GM19438 (cell line): ENCODE data around the gene FOXN3.
A peak's percentile ranks its signal among the peaks of the same experiment; 100 is the strongest.

Source experiments
- ATAC-seq: cut with Tn5 transposase; IDR thresholded peaks from one replicate; pipeline ENCODE4 v1.9.1; 2021; ENCODE audit warnings: low read depth; ENCODE audit not compliant: unreplicated experiment

FOXN3 gene

GRCh38 chr14:89432226-89432625, 15.2 kb upstream of the FOXN3 start:
- no peak for ATAC-seq

GRCh38 chr14:89430391-89431236, 13.6 kb upstream of the FOXN3 start:
- peak; percentile 90 for ATAC-seq

GRCh38 chr14:89429199-89430181, 12.5 kb upstream of the FOXN3 start:
- no peak for ATAC-seq

GRCh38 chr14:89428546-89429198, 11.6 kb upstream of the FOXN3 start:
- no peak for ATAC-seq

- ATAC-seq: no peak
Observed at GRCh38 chr14:89428173-89428523, 11.1 kb upstream of the FOXN3 start.

GRCh38 chr14:89427426-89428172, 10.6 kb upstream of the FOXN3 start:
- ATAC-seq: no peak

- peak; percentile 35 for ATAC-seq
Observed at GRCh38 chr14:89425931-89426330, 8.9 kb upstream of the FOXN3 start.

GRCh38 chr14:89424241-89424640, 7.2 kb upstream of the FOXN3 start:
- ATAC-seq: no peak

GRCh38 chr14:89422952-89423345, 5.9 kb upstream of the FOXN3 start:
- ATAC-seq: no peak

GRCh38 chr14:89422181-89422951, 5.3 kb upstream of the FOXN3 start:
- ATAC-seq: no peak

GRCh38 chr14:89420502-89420901, 3.5 kb upstream of the FOXN3 start:
- ATAC-seq: no peak

- no peak for ATAC-seq
Observed at GRCh38 chr14:89419973-89420482, 3.0 kb upstream of the FOXN3 start.

GRCh38 chr14:89418976-89419375, 1.9 kb upstream of the FOXN3 start:
- ATAC-seq: no peak

GRCh38 chr14:89418452-89418851, 1.4 kb upstream of the FOXN3 start:
- no peak for ATAC-seq

GRCh38 chr14:89417465-89418225, 612 bp upstream of the FOXN3 start:
- ATAC-seq: peak; percentile 50

- peak; percentile 77 for ATAC-seq
Observed at GRCh38 chr14:89416002-89416995, 734 bp downstream of the FOXN3 start.

- ATAC-seq: no peak
Observed at GRCh38 chr14:89415159-89415558, 1.9 kb downstream of the FOXN3 start.
